Measurements from ENCODE around the gene EIF4H.

- TF ChIP-seq CTCF (IDR thresholded peaks at IDR 0.05; ENCODE audit: low read length): no peak
- no peak for TF ChIP-seq EZH2 (IDR thresholded peaks at IDR 0.05; ENCODE audit: borderline replicate concordance, low read length)
Measured at GRCh38 chr7:74185016-74185415, 10.9 kb downstream of the EIF4H start.

Data from OCI-LY1 (cell line).